K562 (cell line): ENCODE measurements around the gene HOXB8. TPM values are rescaled to one million over a fixed set of nuclear protein-coding genes. Genes with fewer than 3 reads are reported as not detected.

Source experiments
- ATAC-seq: fragments of 200-7000 bp; cut with Tn5 transposase; 3 replicates; pipeline ENCODE4 v1.9.1; 2020; ENCODE audit warnings: moderate library complexity
- BruUV-seq: library from RNA; stranded (reverse); fragments of 400-500 nt; replicated peaks from 2 replicates; lab custom pipeline; 2021; lab: Mats Ljungman, UMichigan
- CTCF ChIA-PET: fragments of 300-600 bp; formaldehyde crosslinking; extraction: SDS; loops from one replicate; lab custom pipeline; 2021; ENCODE audit warnings: low intra/inter-chr PET ratio; lab: Yijun Ruan, JAX
- POLR2A ChIA-PET: fragments of 300-600, 350-650 bp; sonication (Branson Sonifier 250); formaldehyde crosslinking; extraction: SDS; loops from one replicate; lab custom pipeline; 2021; ENCODE audit warnings: antibody characterized with exemption, inconsistent platforms; lab: Yijun Ruan, JAX
- DNase-seq, 4 experiments: peaks; one replicate each; pipeline versions ENCODE4 v3.0.0 to v3.0.0-alpha.2; 2011 to 2018; ENCODE audit warnings: low spot score in 3 of 4, mixed read lengths in 3 of 4; ENCODE audit errors: extremely low read depth in 1 of 4
- FAIRE-seq: peaks from 2 replicates; lab custom pipeline; 2011; peaks lifted over from hg19 to GRCh38; lab: Jason Lieb, UNC
- H2AFZ ChIP-seq: 2 replicates; pipeline ENCODE4 v1.6.0; 2011; ENCODE audit warnings: low read depth, low read length, control low read depth, inconsistent platforms
- H3K27ac ChIP-seq: fragments of 200-600 bp; 3 replicates; pipeline ENCODE4 v1.8.0; 2011; ENCODE audit warnings: low read depth, mild to moderate bottlenecking, control low read depth, inconsistent platforms, low read length, moderate library complexity, mixed read lengths; ENCODE audit errors: extremely low read depth
- H3K27me3 ChIP-seq, 2 experiments: fragments of 300-600 bp in 1 of 2; 2 replicates in 1 of 2; 3 replicates in 1 of 2; pipeline versions ENCODE4 v1.6.0 to v1.8.0; 2011; ENCODE audit warnings: inconsistent platforms in 2 of 2, low read length in 2 of 2, mild to moderate bottlenecking in 1 of 2, mixed read lengths in 1 of 2, moderate library complexity in 1 of 2; ENCODE audit not compliant: control insufficient read depth in 2 of 2, insufficient read depth in 2 of 2
- H3K36me3 ChIP-seq: fragments of 300-600 bp; 3 replicates; pipeline ENCODE4 v1.8.0; 2011; ENCODE audit warnings: mild to moderate bottlenecking, low read length, inconsistent platforms; ENCODE audit not compliant: control insufficient read depth, insufficient read depth
- H3K4me1 ChIP-seq, 2 experiments: fragments of 200-600 bp in 1 of 2; replicated peaks in 1 of 2; 2 replicates in 1 of 2; 3 replicates in 1 of 2; pipeline versions ENCODE4 v1.5.1 to v1.8.0; 2011; ENCODE audit warnings: inconsistent platforms in 2 of 2, low read length in 2 of 2, mild to moderate bottlenecking in 1 of 2, mixed read lengths in 1 of 2, moderate library complexity in 1 of 2; ENCODE audit not compliant: control insufficient read depth in 2 of 2, insufficient read depth in 2 of 2
- H3K4me2 ChIP-seq: 2 replicates; pipeline ENCODE4 v1.6.1; 2011; ENCODE audit warnings: low read length, control low read depth, inconsistent platforms, mixed read lengths; ENCODE audit not compliant: insufficient read depth
- H3K4me3 ChIP-seq: fragments of 200-600 bp; sonication (generic), shearing (Covaris generic); 2 replicates; pipeline ENCODE4 v1.5.1; 2016; ENCODE audit warnings: control low read depth, inconsistent platforms
- H3K79me2 ChIP-seq: fragments of 200-600 bp; 3 replicates; pipeline ENCODE4 v1.8.0; 2011; ENCODE audit warnings: low read length, inconsistent platforms; ENCODE audit not compliant: control insufficient read depth, insufficient read depth
- H3K9ac ChIP-seq, 2 experiments: 2 replicates each; pipeline versions ENCODE4 v1.6.0 to v1.6.1; 2011; ENCODE audit warnings: low read depth in 2 of 2, low read length in 2 of 2, control low read depth in 1 of 2, inconsistent platforms in 1 of 2, mild to moderate bottlenecking in 1 of 2, mixed read lengths in 1 of 2; ENCODE audit not compliant: insufficient read depth in 1 of 2
- H3K9me1 ChIP-seq: one replicate; pipeline ENCODE4 v1.6.0; 2011; ENCODE audit warnings: inconsistent platforms, mild to moderate bottlenecking, low read length, moderate library complexity; ENCODE audit not compliant: control insufficient read depth, insufficient read depth
- H3K9me3 ChIP-seq: replicated peaks from 2 replicates; pipeline ENCODE4 v1.5.1; 2011; ENCODE audit warnings: low read depth, low read length, inconsistent platforms; ENCODE audit not compliant: control insufficient read depth, insufficient read depth
- H4K20me1 ChIP-seq: replicated peaks from 2 replicates; pipeline ENCODE4 v1.6.1; 2011; ENCODE audit warnings: low read length, inconsistent platforms, mixed read lengths; ENCODE audit not compliant: control insufficient read depth, insufficient read depth
- EP300 ChIP-seq: IDR thresholded peaks from 2 replicates; pipeline ENCODE4 v1.6.1; 2012; ENCODE audit warnings: low read length, improper control_type of control experiment
- KDM4B ChIP-seq, 2 experiments: fragments of 450-650 bp in 1 of 2; sonication (generic) in 1 of 2; IDR thresholded peaks; 2 replicates each; pipeline ENCODE4 v1.6.1; 2016 to 2017; ENCODE audit warnings: borderline replicate concordance in 2 of 2, antibody characterized with exemption in 1 of 2, low read depth in 1 of 2, mild to moderate bottlenecking in 1 of 2
- NFE2L1 ChIP-seq: fragments of 450-650 bp; IDR thresholded peaks from 2 replicates; pipeline ENCODE4 v1.6.1; 2016; ENCODE audit warnings: missing genetic modification characterization, low read depth, mild to moderate bottlenecking, missing compliant biosample characterization, moderate library complexity, borderline replicate concordance
- SMARCB1 ChIP-seq: IDR thresholded peaks from 2 replicates; pipeline ENCODE4 v1.6.1; 2011; ENCODE audit warnings: improper control_type of control experiment, low read depth; ENCODE audit not compliant: insufficient read length
- SRSF1 ChIP-seq: fragments of 200-400 bp; formaldehyde crosslinking; IDR thresholded peaks from 2 replicates; pipeline ENCODE4 v1.6.1; 2017; ENCODE audit warnings: mild to moderate bottlenecking, low read depth, low read length, moderate library complexity
- WGBS: fragments of 100-300 bp; shearing (Covaris generic); methylation state at CpG from one replicate; pipeline ENCODE4 v1.1.6; 2016; ENCODE audit warnings: low coverage, mixed read lengths; ENCODE audit not compliant: insufficient coverage; ENCODE audit errors: missing lambda C conversion rate; 5-methylcytosine and 5-hydroxymethylcytosine counted together
- in situ Hi-C: fragments of 300-500 bp; cut with MboI; formaldehyde crosslinking; loops from 4 replicates; pipeline ENCODE4 v1.15.0; 2018; ENCODE audit warnings: inconsistent platforms, mixed read lengths
- intact Hi-C: fragments of 100-400 bp; cut with micrococcal nuclease; formaldehyde crosslinking; loops from 2 replicates; pipeline ENCODE4 v1.14.2; 2022
- polyA plus RNA-seq, 8 experiments: library from polyadenylated mRNA; depleted of rRNA in 4 of 8; stranded (reverse) in 5 of 8; unstranded in 3 of 8; fragments of >200 nt; fragmentation: Nextera tagmentation in 2 of 8; fragmentation: Illumina TruSeq in 1 of 8; extraction: Ambion mirVana in 2 of 8; extraction: Trizol in 1 of 8; gene quantifications; 2 replicates each; pipeline versions ENCODE4 v1.2.1 to v1.2.3, GENCODE V29; 2011 to 2014; ENCODE audit warnings: inconsistent platforms in 1 of 8, missing spikeins in 1 of 8
- total RNA-seq, 7 experiments: library from RNA; depleted of rRNA in 6 of 7; stranded (reverse); fragments of >200 nt in 6 of 7; fragmentation: Illumina TruSeq in 2 of 7; extraction: Trizol in 2 of 7; gene quantifications; 2 replicates each; pipeline versions ENCODE4 v1.2.1 to v1.2.3, GENCODE V29; 2011 to 2021; ENCODE audit warnings: low replicate concordance in 1 of 7

The HOXB8 gene
- total and polyA plus RNA-seq, 9 of the 15 experiments (the other 6 are each of a cell fraction or from before 2014, with no cell fraction given): 0.52 to 23.8 (median 3.6) TPM

- WGBS: 56% methylated on average over 3 of the region's 4 CpGs
- no peak for ATAC-seq
- BruUV-seq: no TSS peak
- peaks cover 59% of the 10 kb centered on the region for H3K79me2 ChIP-seq
- peaks cover 6% of the 10 kb centered on the region for H3K9me1 ChIP-seq
- no peak for DNase-seq
- no peak overlapping the region for H3K27ac ChIP-seq
- TF ChIP-seq NFE2L1 (tag) (no peak), KDM4B (IDR thresholded peaks at IDR 0.05; ENCODE audit: borderline replicate concordance in 2 of 2, low read depth in 1 of 2) (no peak), EP300 (no peak), SRSF1 (no peak), SMARCB1 (no peak)
- TF ChIP-seq, all 486 proteins: peak for 0
- Histone ChIP-seq H3K4me3 (no peak overlapping the region), H3K4me1 (peaks cover 19 to 24% of the 10 kb centered on the region in 2 experiments), H3K27me3 (no peaks in the 10 kb centered on the region), H3K36me3 (peaks cover 95% of the 10 kb centered on the region; the same call in 2 of the 3 replicates), H3K9me3 (no peaks in the 10 kb centered on the region), H2AFZ (no peak overlapping the region), H4K20me1 (no peaks in the 10 kb centered on the region; the same call in 1 of the 2 replicates), H3K9ac (no peak overlapping the region; a peak in 1 of 4 replicates), H3K4me2 (no peak overlapping the region)
- in situ Hi-C loops (no loop called here), intact Hi-C loops (no loop called here)
- CTCF ChIA-PET: no interaction called here
- FAIRE-seq: no peak
- POLR2A ChIA-PET: interaction anchor here (3.9 kb wide), 1 partner anchor 10 kb away, joined by 21 read pairs; no protein-coding TSS in a partner anchor
These were observed 49.0 kb downstream of the HOXB8 start for GRCh38 chr17:48565925-48566710.
